RWPE2 (cell line): ENCODE data around the gene ZSCAN20.

Source experiments
- ATAC-seq: fragments of 200-7000 bp; cut with Tn5 transposase; 3 replicates; pipeline ENCODE4 v1.9.1; 2021; ENCODE audit warnings: low read depth
- DNase-seq: peaks from one replicate; pipeline ENCODE4 v3.0.0-alpha.2; 2020; ENCODE audit warnings: low spot score
- H3K27ac ChIP-seq: fragments of 450-650 bp; 2 replicates; pipeline ENCODE4 v1.5.1; 2017; ENCODE audit warnings: mild to moderate bottlenecking; ENCODE audit not compliant: poor library complexity, severe bottlenecking
- H3K27me3 ChIP-seq: fragments of 250-450 bp; sonication (Bioruptor Pico); 2 replicates; pipeline ENCODE4 v1.5.1; 2021; ENCODE audit warnings: mild to moderate bottlenecking, moderate library complexity; ENCODE audit not compliant: insufficient read depth, poor library complexity, severe bottlenecking
- H3K36me3 ChIP-seq: fragments of 250-450 bp; sonication (Bioruptor Pico); 2 replicates; pipeline ENCODE4 v1.5.1; 2020; ENCODE audit warnings: low read depth, mild to moderate bottlenecking, moderate library complexity
- H3K4me1 ChIP-seq: fragments of 250-450 bp; sonication (Bioruptor Pico); 2 replicates; pipeline ENCODE4 v1.5.1; 2021; ENCODE audit warnings: mild to moderate bottlenecking, moderate library complexity; ENCODE audit not compliant: insufficient read depth, poor library complexity, severe bottlenecking
- H3K4me3 ChIP-seq: fragments of 250-450 bp; sonication (Bioruptor Pico); 2 replicates; pipeline ENCODE4 v1.5.1; 2021; ENCODE audit warnings: mild to moderate bottlenecking, moderate library complexity; ENCODE audit not compliant: severe bottlenecking
- H3K9me3 ChIP-seq: fragments of 250-450 bp; sonication (Bioruptor Pico); 2 replicates; pipeline ENCODE4 v1.5.1; 2021; ENCODE audit warnings: mild to moderate bottlenecking, moderate library complexity; ENCODE audit not compliant: severe bottlenecking
- TF ChIP-seq, protein P1 (sequence below): fragments of 450-650 bp; IDR thresholded peaks from one replicate; pipeline ENCODE4 v1.5.1; 2017; ENCODE audit warnings: mild to moderate bottlenecking, moderate library complexity; ENCODE audit not compliant: poor library complexity, severe bottlenecking

Gene ZSCAN20

DNA sequence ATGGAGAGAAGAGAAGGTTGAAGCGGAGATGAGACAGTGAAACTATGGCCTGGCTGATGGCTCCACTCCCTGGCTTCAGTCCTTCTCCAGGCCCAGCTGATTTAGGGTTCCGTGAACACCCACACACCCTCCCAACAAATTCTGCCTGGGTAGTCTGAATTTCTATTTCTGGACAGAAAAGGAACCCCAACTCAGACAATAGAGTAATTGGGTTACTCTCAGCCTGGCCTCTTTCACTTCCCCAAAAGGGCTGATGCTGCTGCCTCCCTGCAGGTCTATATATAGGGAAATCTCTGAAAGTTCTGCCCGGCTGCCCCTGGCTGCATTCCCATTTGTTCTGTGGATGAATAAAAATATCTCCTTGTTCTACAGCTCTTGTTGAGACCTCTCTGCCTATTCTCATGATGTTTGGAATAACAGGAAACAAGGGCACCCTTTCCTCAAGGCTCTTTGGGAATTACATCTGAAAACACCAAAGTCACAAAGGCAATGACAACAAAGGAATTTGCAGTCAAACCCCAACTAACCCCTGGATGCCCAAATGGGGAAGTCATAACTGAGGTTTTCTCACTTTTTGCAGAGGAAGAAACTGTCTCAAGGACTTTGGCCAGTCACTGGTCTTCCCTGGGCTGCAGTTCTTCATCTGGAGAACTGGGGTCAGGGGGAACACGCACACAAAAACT lies 11.4 kb upstream of the ZSCAN20 start:
- TF ChIP-seq, protein P1, sequence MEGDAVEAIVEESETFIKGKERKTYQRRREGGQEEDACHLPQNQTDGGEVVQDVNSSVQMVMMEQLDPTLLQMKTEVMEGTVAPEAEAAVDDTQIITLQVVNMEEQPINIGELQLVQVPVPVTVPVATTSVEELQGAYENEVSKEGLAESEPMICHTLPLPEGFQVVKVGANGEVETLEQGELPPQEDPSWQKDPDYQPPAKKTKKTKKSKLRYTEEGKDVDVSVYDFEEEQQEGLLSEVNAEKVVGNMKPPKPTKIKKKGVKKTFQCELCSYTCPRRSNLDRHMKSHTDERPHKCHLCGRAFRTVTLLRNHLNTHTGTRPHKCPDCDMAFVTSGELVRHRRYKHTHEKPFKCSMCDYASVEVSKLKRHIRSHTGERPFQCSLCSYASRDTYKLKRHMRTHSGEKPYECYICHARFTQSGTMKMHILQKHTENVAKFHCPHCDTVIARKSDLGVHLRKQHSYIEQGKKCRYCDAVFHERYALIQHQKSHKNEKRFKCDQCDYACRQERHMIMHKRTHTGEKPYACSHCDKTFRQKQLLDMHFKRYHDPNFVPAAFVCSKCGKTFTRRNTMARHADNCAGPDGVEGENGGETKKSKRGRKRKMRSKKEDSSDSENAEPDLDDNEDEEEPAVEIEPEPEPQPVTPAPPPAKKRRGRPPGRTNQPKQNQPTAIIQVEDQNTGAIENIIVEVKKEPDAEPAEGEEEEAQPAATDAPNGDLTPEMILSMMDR, result no peak
- H3K36me3 ChIP-seq, result no peaks in the 10 kb centered on the region; the same call in 1 of the 2 replicates
- no peaks in the 10 kb centered on the region for H3K27me3 ChIP-seq
- peaks cover 20% of the 10 kb centered on the region for H3K4me1 ChIP-seq
- ATAC-seq, result no peak
- no peak overlapping the region for H3K27ac ChIP-seq
- DNase-seq, result no peak
- H3K4me3 ChIP-seq, result no peak overlapping the region
- H3K9me3 ChIP-seq, result no peaks in the 10 kb centered on the region

DNA sequence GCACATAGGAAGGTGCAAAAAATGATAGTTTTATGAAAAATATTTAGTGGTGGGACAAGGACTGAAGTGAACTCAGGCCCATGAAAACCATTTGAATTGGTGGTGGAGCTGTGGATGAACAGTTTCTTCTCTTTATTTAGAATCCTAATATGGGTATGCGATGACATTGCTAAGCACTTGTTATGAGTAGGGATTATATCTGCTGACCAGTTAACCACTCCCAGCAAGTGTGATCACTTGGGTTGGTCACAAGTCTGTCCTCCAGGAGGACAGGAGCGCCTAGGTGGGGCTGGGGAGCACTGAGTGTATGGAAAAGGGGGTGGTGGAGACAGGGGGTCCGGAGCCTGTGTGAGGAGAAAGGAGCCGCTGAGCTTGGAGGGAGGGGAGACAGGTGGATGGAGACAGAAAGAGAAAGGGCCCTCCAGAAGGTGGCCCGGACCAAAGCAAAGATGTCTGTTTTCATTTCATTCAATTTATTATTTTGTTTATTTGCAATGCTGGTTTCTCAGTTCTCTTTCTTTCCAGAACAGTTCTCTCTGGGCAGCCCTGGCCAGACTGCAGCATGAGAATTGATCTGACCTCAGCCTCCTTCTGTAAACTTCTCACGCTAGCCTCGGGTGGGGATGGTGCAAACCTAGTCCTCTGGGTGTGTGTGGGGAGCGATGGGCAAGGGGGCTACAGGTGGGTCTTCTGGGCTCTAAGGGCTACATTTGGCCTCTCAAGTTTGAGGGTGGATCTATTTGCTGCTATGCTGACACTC lies 9.9 kb upstream of the ZSCAN20 start:
- Histone ChIP-seq H3K27ac (no peak overlapping the region), H3K4me3 (no peak overlapping the region), H3K4me1 (peaks cover 20% of the 10 kb centered on the region), H3K9me3 (no peaks in the 10 kb centered on the region), H3K27me3 (no peaks in the 10 kb centered on the region), H3K36me3 (no peaks in the 10 kb centered on the region; the same call in 1 of the 2 replicates)
- ATAC-seq, result no peak
- DNase-seq, result no peak
- TF ChIP-seq, protein P1, result no peak

DNA sequence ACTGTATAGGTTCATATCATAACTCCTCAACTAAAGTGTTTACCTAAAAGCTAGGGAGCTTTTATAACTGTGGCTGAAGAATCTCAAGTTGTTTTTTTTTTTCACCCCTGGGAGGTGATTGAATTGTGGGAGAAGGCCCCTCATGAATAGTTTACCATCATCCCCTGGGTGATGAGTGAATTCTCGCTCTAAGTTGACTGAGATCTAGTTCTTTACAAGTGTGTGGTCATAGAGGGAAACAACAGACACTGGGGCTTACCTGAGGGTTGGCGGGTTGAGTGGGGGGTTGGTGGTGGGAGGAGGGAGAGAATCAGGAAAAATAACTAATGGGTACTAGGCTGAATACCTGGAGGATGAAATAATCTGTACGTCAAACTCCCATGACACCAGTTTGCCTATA lies 7.9 kb upstream of the ZSCAN20 start:
- no peak overlapping the region for H3K27ac ChIP-seq
- TF ChIP-seq, protein P1, result no peak
- H3K9me3 ChIP-seq, result no peaks in the 10 kb centered on the region
- H3K36me3 ChIP-seq, result no peaks in the 10 kb centered on the region
- no peak for ATAC-seq
- DNase-seq, result no peak
- no peaks in the 10 kb centered on the region for H3K27me3 ChIP-seq
- H3K4me3 ChIP-seq, result no peak overlapping the region
- peaks cover 11% of the 10 kb centered on the region for H3K4me1 ChIP-seq

DNA sequence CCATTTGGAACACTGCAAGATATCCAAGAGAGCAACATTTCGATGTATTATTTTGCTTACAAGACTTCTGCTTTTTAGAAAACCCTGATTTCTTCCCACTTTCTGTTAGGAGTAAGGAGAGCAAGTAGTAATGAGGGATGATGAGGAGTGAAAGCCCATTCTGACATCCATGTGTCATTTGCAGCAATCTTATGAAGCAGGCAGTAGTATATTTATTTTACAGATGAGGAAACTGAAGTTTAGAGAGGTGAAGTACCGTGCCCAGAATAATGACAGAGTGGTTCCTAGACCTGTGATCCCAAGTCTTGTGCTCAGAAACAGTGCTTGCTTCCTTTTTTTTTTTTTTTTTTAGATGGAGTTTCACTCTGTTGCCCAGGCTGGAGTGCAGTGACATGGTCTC lies 7.1 kb upstream of the ZSCAN20 start:
- ATAC-seq, result no peak
- no peak for DNase-seq
- TF ChIP-seq, protein P1, result no peak
- Histone ChIP-seq H3K27me3 (no peaks in the 10 kb centered on the region), H3K36me3 (no peaks in the 10 kb centered on the region), H3K27ac (no peak overlapping the region), H3K4me3 (no peak overlapping the region), H3K4me1 (peaks cover 3% of the 10 kb centered on the region), H3K9me3 (no peaks in the 10 kb centered on the region)

DNA sequence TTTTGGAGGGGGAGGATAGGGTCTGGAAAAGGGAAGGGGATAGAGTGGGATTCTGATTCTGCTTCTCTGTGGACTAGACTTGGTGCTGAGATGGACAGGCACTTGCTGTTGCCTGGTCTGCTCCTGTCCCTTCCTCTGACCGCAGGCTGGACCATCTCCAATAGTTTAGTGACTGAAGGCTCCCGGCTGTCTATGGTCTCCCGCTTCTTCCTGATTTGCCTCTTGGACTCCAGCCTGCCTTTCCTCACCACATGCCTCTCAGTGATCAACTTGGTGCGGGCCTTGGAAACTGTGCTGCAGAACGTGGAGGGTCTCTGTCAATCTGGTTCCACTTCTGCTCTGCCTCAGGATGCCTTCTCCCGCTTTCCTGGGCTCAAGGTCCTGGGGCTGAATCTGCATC lies 6.3 kb upstream of the ZSCAN20 start:
- TF ChIP-seq, protein P1, result no peak
- ATAC-seq (no peak), DNase-seq (no peak)
- Histone ChIP-seq H3K9me3 (no peaks in the 10 kb centered on the region), H3K27ac (no peak overlapping the region), H3K36me3 (no peaks in the 10 kb centered on the region), H3K27me3 (no peaks in the 10 kb centered on the region), H3K4me3 (no peak overlapping the region), H3K4me1 (peaks cover 3% of the 10 kb centered on the region)
